Body of pancreas (tissue), 4 donors: ENCODE measurements around the gene PSMC5. TPM values are rescaled to one million over a fixed set of nuclear protein-coding genes. Genes with fewer than 3 reads are reported as not detected.

Experiments
- ATAC-seq: fragments of 150-250 bp; one replicate; pipeline ENCODE4 v1.9.1; 2016
- DNase-seq, 4 donors: peaks; one replicate each; pipeline ENCODE4 v3.0.0-alpha.2; 2019
- H3K27ac ChIP-seq, 4 donors: fragments of 200-600 bp; sonication (generic); 1 replicate in 3 of 4; 2 replicates in 1 of 4; pipeline versions ENCODE4 v1.5.1 to v1.6.1; 2016 to 2019; ENCODE audit warnings: mild to moderate bottlenecking in 1 of 4, mixed read lengths in 1 of 4, moderate library complexity in 1 of 4
- H3K27me3 ChIP-seq, 2 donors: fragments of 200-600 bp; sonication (generic); one replicate each; pipeline ENCODE4 v1.6.0; 2016; ENCODE audit warnings: mild to moderate bottlenecking in 1 of 2
- H3K36me3 ChIP-seq, 2 donors: fragments of 200-600 bp; sonication (generic); replicated peaks in 1 of 2; 2 replicates each; pipeline ENCODE4 v1.5.1; 2016; ENCODE audit warnings: low read depth in 2 of 2; ENCODE audit not compliant: insufficient read depth in 1 of 2
- H3K4me1 ChIP-seq: fragments of 200-600 bp; sonication (generic); one replicate; pipeline ENCODE4 v1.6.0; 2016
- H3K4me3 ChIP-seq, 2 donors: fragments of 200-600 bp; sonication (generic); 1 replicate in 1 of 2; 2 replicates in 1 of 2; pipeline ENCODE4 v1.5.1; 2016 to 2019
- H3K9me3 ChIP-seq, 3 donors: fragments of 200-600 bp; sonication (generic); 1 replicate in 2 of 3; 2 replicates in 1 of 3; pipeline ENCODE4 v1.5.1; 2016
- POLR2A ChIP-seq, 3 donors: fragments of 450-650 bp; IDR thresholded peaks; one replicate each; pipeline ENCODE4 v1.6.1; 2016; ENCODE audit warnings: antibody characterized with exemption in 3 of 3, mild to moderate bottlenecking in 2 of 3
- WGBS, 2 donors: methylation state at CpG; one replicate each; pipeline ENCODE4 v1.1.5; 2017; 5-methylcytosine and 5-hydroxymethylcytosine counted together
- intact Hi-C: fragments of 100-400 bp; cut with DNase I; formaldehyde crosslinking; loops from one replicate; pipeline ENCODE4 v1.15.1; 2023
- total RNA-seq, 2 donors: library from RNA; depleted of rRNA; stranded (reverse); fragments of >200 nt; gene quantifications; one replicate each; pipeline ENCODE4 v1.1.0, GENCODE V29; 2016
- TF ChIP-seq, protein P1 (sequence below), 7 experiments: fragments of 450-650 bp in 4 of 7; fragments of 200-600 bp in 3 of 7; sonication (generic) in 3 of 7; IDR thresholded peaks; one replicate each; pipeline ENCODE4 v1.5.1; 2016 to 2019; ENCODE audit warnings: antibody characterized with exemption in 7 of 7

Gene PSMC5
- total RNA-seq, 2 donors from 2014 or later: 55.0 to 59.4 TPM

DNA sequence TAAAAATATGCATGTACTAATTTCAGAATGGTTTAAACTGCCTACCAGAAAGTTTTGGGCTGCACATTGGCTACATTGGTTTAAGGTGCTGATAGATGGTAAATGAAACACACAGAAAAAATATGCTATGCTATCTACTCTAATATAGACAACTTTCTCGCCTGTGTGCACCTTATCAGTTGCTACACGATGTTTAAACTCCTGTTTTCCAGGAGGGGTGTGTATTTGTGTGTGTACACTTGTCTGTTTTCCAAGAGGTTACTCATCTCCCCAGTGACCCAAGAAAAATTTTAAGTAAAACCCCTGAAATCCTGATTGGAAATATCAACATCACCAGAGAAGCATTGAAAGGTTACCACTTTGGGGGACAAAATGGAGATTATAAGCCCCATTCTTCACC is 21.6 kb upstream of the PSMC5 start:
- DNase-seq: no peak
- no peaks in the 10 kb centered on the region for H3K9me3 ChIP-seq
- H3K36me3 ChIP-seq: peaks cover 6 to 62% of the 10 kb centered on the region in 2 donors
- no peaks in the 10 kb centered on the region for H3K27me3 ChIP-seq
- no peak overlapping the region for H3K27ac ChIP-seq
- no peak for TF ChIP-seq POLR2A (IDR thresholded peaks at IDR 0.05)
- TF ChIP-seq, protein P1, sequence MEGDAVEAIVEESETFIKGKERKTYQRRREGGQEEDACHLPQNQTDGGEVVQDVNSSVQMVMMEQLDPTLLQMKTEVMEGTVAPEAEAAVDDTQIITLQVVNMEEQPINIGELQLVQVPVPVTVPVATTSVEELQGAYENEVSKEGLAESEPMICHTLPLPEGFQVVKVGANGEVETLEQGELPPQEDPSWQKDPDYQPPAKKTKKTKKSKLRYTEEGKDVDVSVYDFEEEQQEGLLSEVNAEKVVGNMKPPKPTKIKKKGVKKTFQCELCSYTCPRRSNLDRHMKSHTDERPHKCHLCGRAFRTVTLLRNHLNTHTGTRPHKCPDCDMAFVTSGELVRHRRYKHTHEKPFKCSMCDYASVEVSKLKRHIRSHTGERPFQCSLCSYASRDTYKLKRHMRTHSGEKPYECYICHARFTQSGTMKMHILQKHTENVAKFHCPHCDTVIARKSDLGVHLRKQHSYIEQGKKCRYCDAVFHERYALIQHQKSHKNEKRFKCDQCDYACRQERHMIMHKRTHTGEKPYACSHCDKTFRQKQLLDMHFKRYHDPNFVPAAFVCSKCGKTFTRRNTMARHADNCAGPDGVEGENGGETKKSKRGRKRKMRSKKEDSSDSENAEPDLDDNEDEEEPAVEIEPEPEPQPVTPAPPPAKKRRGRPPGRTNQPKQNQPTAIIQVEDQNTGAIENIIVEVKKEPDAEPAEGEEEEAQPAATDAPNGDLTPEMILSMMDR (IDR thresholded peaks at IDR 0.05): no peak
- no peaks in the 10 kb centered on the region for H3K4me1 ChIP-seq
- no peak for ATAC-seq
- no peak overlapping the region for H3K4me3 ChIP-seq
- 24 to 49% methylated on average over 2 of the region's 2 CpGs for WGBS, 2 donors
- intact Hi-C loops: no loop called here

DNA sequence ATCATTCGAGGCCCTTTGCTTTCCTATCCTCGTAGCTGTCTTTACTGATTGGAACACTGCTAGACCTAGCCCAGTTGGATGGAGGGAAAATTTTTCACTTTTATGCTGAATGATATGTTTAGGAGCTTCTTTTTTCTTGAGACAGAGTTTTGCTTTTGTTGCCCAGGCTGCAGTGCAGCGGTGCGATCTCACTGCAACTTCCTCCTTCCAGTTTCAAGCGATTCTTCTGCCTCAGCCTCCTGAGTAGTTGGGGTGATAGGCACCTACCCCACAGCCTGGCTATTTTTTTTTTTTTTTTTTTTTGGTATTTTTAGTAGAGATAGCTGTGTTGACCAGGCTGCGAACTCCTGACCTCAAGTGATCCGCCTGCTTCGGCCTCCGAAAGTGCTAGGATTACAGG is 17.3 kb upstream of the PSMC5 start:
- no peak overlapping the region for H3K4me3 ChIP-seq
- no peaks in the 10 kb centered on the region for H3K27me3 ChIP-seq
- WGBS, 2 donors: 80 to 87% methylated on average over 9 of the region's 9 CpGs
- no peaks in the 10 kb centered on the region for H3K9me3 ChIP-seq
- no peak for TF ChIP-seq POLR2A (IDR thresholded peaks at IDR 0.05)
- TF ChIP-seq, protein P1 (IDR thresholded peaks at IDR 0.05): no peak
- intact Hi-C loops: no loop called here
- H3K4me1 ChIP-seq: no peaks in the 10 kb centered on the region
- H3K36me3 ChIP-seq: peaks cover 6 to 74% of the 10 kb centered on the region in 2 donors
- DNase-seq: no peak
- H3K27ac ChIP-seq: no peak overlapping the region
- ATAC-seq: no peak

DNA sequence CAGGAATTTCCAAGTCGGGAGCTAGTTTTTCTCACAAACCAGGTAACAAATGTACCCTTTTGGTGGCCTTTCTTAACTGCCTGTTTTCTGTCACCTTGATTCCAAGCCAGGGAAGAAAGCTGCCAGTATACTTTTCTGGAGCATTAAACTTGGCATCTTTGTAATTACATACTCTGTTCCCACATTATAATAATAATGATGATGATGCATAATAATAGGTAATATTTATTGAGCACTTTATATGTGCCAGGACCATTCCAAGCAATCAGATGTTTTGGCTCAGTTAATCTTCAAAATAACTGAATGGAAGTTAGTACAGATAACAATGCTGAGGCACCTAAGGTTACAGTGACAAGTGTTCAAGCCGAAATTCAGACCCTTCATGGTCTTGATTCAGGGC is 11.1 kb upstream of the PSMC5 start:
- intact Hi-C loops: no loop called here
- ATAC-seq (no peak), DNase-seq (no peak)
- Histone ChIP-seq H3K9me3 (no peaks in the 10 kb centered on the region), H3K4me1 (peaks cover 19% of the 10 kb centered on the region), H3K4me3 (no peak overlapping the region), H3K36me3 (peaks cover 5 to 73% of the 10 kb centered on the region in 2 donors), H3K27ac (no peak overlapping the region), H3K27me3 (no peaks in the 10 kb centered on the region)
- TF ChIP-seq POLR2A (IDR thresholded peaks at IDR 0.05): no peak
- TF ChIP-seq, protein P1 (IDR thresholded peaks at IDR 0.05): no peak
- WGBS, 2 donors: 86 to 89% methylated on average over 2 of the region's 2 CpGs

DNA sequence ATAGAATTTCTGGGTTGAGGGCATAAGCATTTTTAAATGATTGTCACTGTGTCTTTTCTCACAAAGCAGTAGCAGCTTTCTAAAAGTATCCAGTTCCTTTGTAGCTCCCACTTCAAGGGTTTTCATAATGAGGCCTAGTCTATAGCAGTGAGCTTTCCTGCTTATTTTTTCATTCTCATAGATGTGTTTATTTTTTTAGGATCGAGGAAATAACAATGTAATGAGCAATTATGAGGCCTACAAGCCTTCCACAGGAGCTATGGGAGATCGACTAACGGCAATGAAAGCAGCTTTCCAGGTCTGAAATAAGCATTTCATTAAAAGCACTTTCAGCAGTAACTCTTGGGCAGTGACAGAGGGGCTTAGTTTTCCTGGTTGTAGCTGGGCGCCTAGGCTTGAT is 10.6 kb upstream of the PSMC5 start:
- H3K9me3 ChIP-seq: no peaks in the 10 kb centered on the region
- H3K27me3 ChIP-seq: no peaks in the 10 kb centered on the region
- H3K36me3 ChIP-seq: peaks cover 5 to 71% of the 10 kb centered on the region in 2 donors
- DNase-seq: no peak
- H3K4me1 ChIP-seq: peaks cover 19% of the 10 kb centered on the region
- TF ChIP-seq, protein P1 (IDR thresholded peaks at IDR 0.05): no peak
- no peak for TF ChIP-seq POLR2A (IDR thresholded peaks at IDR 0.05)
- H3K4me3 ChIP-seq: no peak overlapping the region
- intact Hi-C loops: no loop called here
- no peak overlapping the region for H3K27ac ChIP-seq
- WGBS, 2 donors: 87 to 93% methylated on average over 4 of the region's 4 CpGs
- ATAC-seq: no peak

DNA sequence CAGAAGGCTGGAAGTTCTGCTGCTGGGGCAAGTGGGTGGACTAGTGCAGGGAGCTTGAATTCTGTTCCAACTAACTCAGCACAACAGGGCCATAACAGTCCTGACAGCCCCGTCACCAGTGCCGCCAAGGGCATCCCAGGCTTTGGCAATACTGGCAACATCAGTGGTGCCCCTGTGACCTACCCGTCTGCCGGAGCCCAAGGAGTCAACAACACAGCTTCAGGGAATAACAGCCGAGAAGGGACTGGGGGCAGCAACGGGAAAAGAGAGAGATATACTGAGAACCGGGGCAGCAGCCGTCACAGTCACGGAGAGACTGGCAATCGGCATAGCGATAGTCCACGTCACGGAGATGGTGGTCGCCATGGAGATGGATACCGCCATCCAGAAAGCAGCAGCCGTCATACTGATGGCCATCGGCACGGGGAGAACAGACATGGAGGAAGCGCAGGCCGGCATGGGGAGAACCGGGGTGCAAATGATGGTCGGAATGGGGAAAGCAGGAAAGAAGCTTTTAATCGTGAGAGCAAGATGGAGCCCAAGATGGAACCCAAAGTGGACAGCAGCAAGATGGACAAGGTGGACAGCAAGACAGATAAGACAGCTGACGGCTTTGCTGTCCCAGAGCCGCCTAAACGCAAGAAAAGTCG is 9.4 kb upstream of the PSMC5 start:
- 90 to 95% methylated on average over 27 of the region's 27 CpGs for WGBS, 2 donors
- intact Hi-C loops: no loop called here
- Histone ChIP-seq H3K27ac (no peak overlapping the region), H3K4me1 (peaks cover 19% of the 10 kb centered on the region), H3K27me3 (no peaks in the 10 kb centered on the region), H3K4me3 (no peak overlapping the region), H3K36me3 (peaks cover 14 to 61% of the 10 kb centered on the region in 2 donors), H3K9me3 (no peaks in the 10 kb centered on the region)
- no peak for TF ChIP-seq POLR2A (IDR thresholded peaks at IDR 0.05)
- no peak for ATAC-seq
- DNase-seq: no peak
